OCI-LY3 (cell line): ENCODE measurements around the gene CEACAM19.

Experiments used
- EZH2phosphoT487 ChIP-seq: fragments of 200-600 bp; shearing (Covaris generic); IDR thresholded peaks from 2 replicates; pipeline ENCODE4 v1.6.1; 2018; ENCODE audit warnings: antibody characterized with exemption, mixed run types, low read depth
- TF ChIP-seq, protein P1 (sequence below): fragments of 200-600, 300-600 bp; sonication (generic); IDR thresholded peaks from 2 replicates; pipeline ENCODE4 v1.5.1; 2014; ENCODE audit warnings: antibody characterized with exemption, low read length, low read depth

DNA sequence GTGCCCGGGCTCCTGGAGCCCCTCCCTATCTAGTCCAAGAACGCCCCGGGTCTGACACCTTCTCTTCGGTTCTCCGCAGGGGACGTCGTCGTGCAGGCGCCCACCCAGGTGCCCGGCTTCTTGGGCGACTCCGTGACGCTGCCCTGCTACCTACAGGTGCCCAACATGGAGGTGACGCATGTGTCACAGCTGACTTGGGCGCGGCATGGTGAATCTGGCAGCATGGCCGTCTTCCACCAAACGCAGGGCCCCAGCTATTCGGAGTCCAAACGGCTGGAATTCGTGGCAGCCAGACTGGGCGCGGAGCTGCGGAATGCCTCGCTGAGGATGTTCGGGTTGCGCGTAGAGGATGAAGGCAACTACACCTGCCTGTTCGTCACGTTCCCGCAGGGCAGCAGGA, 24.1 kb upstream of the CEACAM19 start:
- TF ChIP-seq, protein P1, sequence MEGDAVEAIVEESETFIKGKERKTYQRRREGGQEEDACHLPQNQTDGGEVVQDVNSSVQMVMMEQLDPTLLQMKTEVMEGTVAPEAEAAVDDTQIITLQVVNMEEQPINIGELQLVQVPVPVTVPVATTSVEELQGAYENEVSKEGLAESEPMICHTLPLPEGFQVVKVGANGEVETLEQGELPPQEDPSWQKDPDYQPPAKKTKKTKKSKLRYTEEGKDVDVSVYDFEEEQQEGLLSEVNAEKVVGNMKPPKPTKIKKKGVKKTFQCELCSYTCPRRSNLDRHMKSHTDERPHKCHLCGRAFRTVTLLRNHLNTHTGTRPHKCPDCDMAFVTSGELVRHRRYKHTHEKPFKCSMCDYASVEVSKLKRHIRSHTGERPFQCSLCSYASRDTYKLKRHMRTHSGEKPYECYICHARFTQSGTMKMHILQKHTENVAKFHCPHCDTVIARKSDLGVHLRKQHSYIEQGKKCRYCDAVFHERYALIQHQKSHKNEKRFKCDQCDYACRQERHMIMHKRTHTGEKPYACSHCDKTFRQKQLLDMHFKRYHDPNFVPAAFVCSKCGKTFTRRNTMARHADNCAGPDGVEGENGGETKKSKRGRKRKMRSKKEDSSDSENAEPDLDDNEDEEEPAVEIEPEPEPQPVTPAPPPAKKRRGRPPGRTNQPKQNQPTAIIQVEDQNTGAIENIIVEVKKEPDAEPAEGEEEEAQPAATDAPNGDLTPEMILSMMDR, result no peak
- TF ChIP-seq EZH2phosphoT487, result no peak
